NT2/D1 (cell line): ENCODE measurements around the gene PHACTR3.

Experiments used
- DNase-seq: peaks from one replicate; pipeline ENCODE4 v3.0.0-alpha.2; 2011; ENCODE audit warnings: low read depth, low spot score
- H3K27me3 ChIP-seq: 2 replicates; pipeline ENCODE4 v1.6.0; 2011; ENCODE audit warnings: mild to moderate bottlenecking; ENCODE audit not compliant: insufficient read length, insufficient read depth
- H3K36me3 ChIP-seq: 2 replicates; pipeline ENCODE4 v1.6.1; 2011; ENCODE audit warnings: mild to moderate bottlenecking, low read length, mixed read lengths; ENCODE audit not compliant: insufficient read depth, insufficient read length
- H3K4me1 ChIP-seq: 2 replicates; pipeline ENCODE4 v1.5.1; 2011; ENCODE audit not compliant: insufficient read depth, insufficient read length
- H3K4me3 ChIP-seq: 2 replicates; pipeline ENCODE4 v1.5.1; 2011; ENCODE audit warnings: low read depth; ENCODE audit not compliant: insufficient read length
- H3K9ac ChIP-seq: 2 replicates; pipeline ENCODE4 v1.6.0; 2011; ENCODE audit warnings: low read depth; ENCODE audit not compliant: insufficient read length
- H3K9me3 ChIP-seq: 2 replicates; pipeline ENCODE4 v1.5.1; 2011; ENCODE audit warnings: mild to moderate bottlenecking, low read length; ENCODE audit not compliant: insufficient read depth
- SUZ12 ChIP-seq: IDR thresholded peaks from 2 replicates; pipeline ENCODE4 v1.6.1; 2011; ENCODE audit not compliant: insufficient read length, insufficient read depth; ENCODE audit errors: extremely low read depth
- YY1 ChIP-seq: IDR thresholded peaks from 2 replicates; pipeline ENCODE4 v1.6.1; 2011; ENCODE audit not compliant: insufficient read length, insufficient read depth
- ZNF274 ChIP-seq: IDR thresholded peaks from 2 replicates; pipeline ENCODE4 v1.6.1; 2011; ENCODE audit warnings: mild to moderate bottlenecking, low read depth, low read length

PHACTR3 gene

GRCh38 chr20:59794555-59794954 lies 190.2 kb downstream of the PHACTR3 start:
- Histone ChIP-seq H3K9ac (no peak overlapping the region), H3K27me3 (no peaks in the 10 kb centered on the region), H3K9me3 (peaks cover 28% of the 10 kb centered on the region), H3K36me3 (no peaks in the 10 kb centered on the region), H3K4me3 (no peak overlapping the region), H3K4me1 (no peaks in the 10 kb centered on the region)
- TF ChIP-seq YY1 (no peak), SUZ12 (no peak), ZNF274 (no peak)
- no peak for DNase-seq

- Histone ChIP-seq H3K9ac (no peak overlapping the region), H3K4me3 (no peak overlapping the region), H3K27me3 (no peaks in the 10 kb centered on the region), H3K36me3 (no peaks in the 10 kb centered on the region), H3K9me3 (peaks cover 36% of the 10 kb centered on the region), H3K4me1 (no peaks in the 10 kb centered on the region)
- no peak for TF ChIP-seq YY1
- TF ChIP-seq SUZ12 = no peak
- no peak for TF ChIP-seq ZNF274
- DNase-seq = no peak
These were observed 196.0 kb downstream of the PHACTR3 start for GRCh38 chr20:59800309-59800708.

- H3K27me3 ChIP-seq = no peaks in the 10 kb centered on the region
- TF ChIP-seq YY1 = no peak
- DNase-seq = no peak
- no peaks in the 10 kb centered on the region for H3K4me1 ChIP-seq
- H3K36me3 ChIP-seq = no peaks in the 10 kb centered on the region
- H3K4me3 ChIP-seq = no peak overlapping the region
- no peak overlapping the region for H3K9ac ChIP-seq
- H3K9me3 ChIP-seq = peaks cover 26% of the 10 kb centered on the region
These were observed 197.7 kb downstream of the PHACTR3 start for GRCh38 chr20:59802018-59802417.

GRCh38 chr20:59802471-59803221 lies 198.3 kb downstream of the PHACTR3 start:
- DNase-seq = no peak
- no peaks in the 10 kb centered on the region for H3K36me3 ChIP-seq
- peaks cover 20% of the 10 kb centered on the region for H3K9me3 ChIP-seq
- H3K4me3 ChIP-seq = no peak overlapping the region
- H3K27me3 ChIP-seq = no peaks in the 10 kb centered on the region
- no peak overlapping the region for H3K9ac ChIP-seq
- TF ChIP-seq SUZ12 (no peak), ZNF274 (no peak), YY1 (no peak)
- H3K4me1 ChIP-seq = no peaks in the 10 kb centered on the region

- no peaks in the 10 kb centered on the region for H3K4me1 ChIP-seq
- no peaks in the 10 kb centered on the region for H3K36me3 ChIP-seq
- DNase-seq = no peak
- H3K9ac ChIP-seq = no peak overlapping the region
- H3K27me3 ChIP-seq = no peaks in the 10 kb centered on the region
- H3K4me3 ChIP-seq = no peak overlapping the region
- no peak for TF ChIP-seq SUZ12
- TF ChIP-seq ZNF274 = no peak
- TF ChIP-seq YY1 = no peak
- H3K9me3 ChIP-seq = peaks cover 18% of the 10 kb centered on the region
These were observed 200.0 kb downstream of the PHACTR3 start for GRCh38 chr20:59804347-59804746.

- Histone ChIP-seq H3K36me3 (no peaks in the 10 kb centered on the region), H3K4me3 (no peak overlapping the region), H3K4me1 (no peaks in the 10 kb centered on the region), H3K9ac (no peak overlapping the region), H3K27me3 (no peaks in the 10 kb centered on the region), H3K9me3 (peaks cover 12% of the 10 kb centered on the region)
- no peak for TF ChIP-seq ZNF274
- TF ChIP-seq SUZ12 = no peak
- TF ChIP-seq YY1 = no peak
- no peak for DNase-seq
These were observed 200.7 kb downstream of the PHACTR3 start for GRCh38 chr20:59804871-59805665.

- Histone ChIP-seq H3K4me1 (peaks cover 4% of the 10 kb centered on the region), H3K9me3 (peaks cover 3% of the 10 kb centered on the region), H3K27me3 (no peaks in the 10 kb centered on the region), H3K9ac (no peak overlapping the region), H3K4me3 (no peak overlapping the region), H3K36me3 (no peaks in the 10 kb centered on the region)
- DNase-seq = no peak
- TF ChIP-seq ZNF274 (no peak), SUZ12 (no peak), YY1 (no peak)
These were observed 201.6 kb downstream of the PHACTR3 start for GRCh38 chr20:59805786-59806577.
